HG03558 (cell line): Measurements from ENCODE around the gene CCSER1.
"Not testable (repeated sequence)": the region's sequence is repeated elsewhere in the genome, so short reads cannot be mapped to it uniquely, and the experiment has no call there.

Experiments
- ATAC-seq: cut with Tn5 transposase; IDR thresholded peaks from one replicate; pipeline ENCODE4 v1.9.1; 2021; ENCODE audit warnings: moderate number of reproducible peaks; ENCODE audit not compliant: unreplicated experiment; ENCODE audit errors: extremely low read depth

Gene CCSER1

DNA sequence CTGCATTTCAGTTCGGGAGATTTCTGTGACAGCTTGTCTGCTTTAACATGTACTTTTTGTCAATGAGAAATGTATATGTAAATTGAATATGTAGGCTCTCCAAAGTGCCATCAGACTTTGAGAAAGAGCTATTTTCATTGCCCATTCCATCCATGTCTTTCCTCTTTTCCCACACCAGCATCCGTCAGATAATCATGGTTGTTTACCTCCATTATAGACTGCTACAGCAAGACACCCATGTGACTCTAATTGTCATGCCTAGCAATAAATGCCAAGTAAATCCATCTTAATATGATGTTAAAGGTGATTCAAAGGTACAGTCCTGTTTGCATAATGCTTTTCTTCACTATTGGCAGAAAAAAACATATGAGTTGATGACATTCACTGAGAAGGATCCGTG, 1157.3 kb downstream of the CCSER1 start:
- ATAC-seq, result no peak

- no peak for ATAC-seq
These were observed 1158.3 kb downstream of the CCSER1 start for GRCh38 chr4:91285487-91285886.

DNA sequence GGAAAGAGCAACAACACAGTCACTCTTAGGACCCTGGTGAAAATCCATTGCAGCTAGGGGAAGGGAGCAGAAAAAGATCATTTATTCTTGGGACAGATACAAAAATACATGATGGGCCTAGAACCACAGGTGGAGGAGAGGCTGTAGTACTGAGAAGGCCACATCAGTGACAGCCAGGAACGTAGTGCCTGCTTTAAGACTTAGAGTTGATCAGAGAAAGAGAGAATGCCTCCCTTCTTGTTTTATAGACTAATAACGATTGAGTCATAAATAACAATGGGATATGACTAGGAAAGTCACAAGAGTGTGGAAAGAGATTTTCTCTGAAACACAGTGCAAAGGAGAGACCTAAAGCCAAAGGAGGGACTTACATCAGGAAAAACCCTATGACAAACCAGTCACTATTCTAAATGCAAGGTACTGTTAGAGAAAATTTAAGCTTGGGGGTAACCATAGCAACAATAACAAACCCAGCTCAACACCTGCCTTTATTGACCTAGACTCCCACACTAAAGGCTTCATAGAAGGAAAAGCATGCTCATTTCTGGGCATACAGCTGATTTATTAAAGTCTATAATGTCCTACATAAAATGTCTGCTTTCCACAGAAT, 1161.6 kb downstream of the CCSER1 start:
- no peak for ATAC-seq

- ATAC-seq, result no peak
These were observed 1171.0 kb downstream of the CCSER1 start for GRCh38 chr4:91298156-91298700.

GRCh38 chr4:91298824-91299223, 1171.6 kb downstream of the CCSER1 start:
- no peak for ATAC-seq

DNA sequence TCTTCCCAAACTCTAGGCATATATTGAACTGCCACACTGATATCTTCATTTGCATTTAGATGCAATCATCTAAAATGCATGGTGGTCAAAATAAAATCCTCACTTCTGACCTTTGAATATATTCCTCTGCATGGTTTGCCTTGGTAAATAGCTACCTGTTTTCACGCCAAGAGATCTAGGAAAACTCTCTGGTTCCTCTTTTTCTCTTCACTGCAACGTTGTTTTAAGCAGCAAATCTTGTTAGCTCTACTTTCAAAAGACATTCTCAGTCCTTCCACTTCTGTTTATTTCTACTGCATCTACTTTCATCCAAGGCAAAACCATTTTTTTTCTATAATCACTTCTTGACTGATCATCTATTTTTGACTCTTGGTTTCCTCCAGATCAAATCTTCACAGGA, 1174.9 kb downstream of the CCSER1 start:
- ATAC-seq, result no peak

GRCh38 chr4:91304292-91304691, 1177.1 kb downstream of the CCSER1 start:
- ATAC-seq, result no peak

- ATAC-seq, result no peak
These were observed 1190.2 kb downstream of the CCSER1 start for GRCh38 chr4:91317434-91317833.

DNA sequence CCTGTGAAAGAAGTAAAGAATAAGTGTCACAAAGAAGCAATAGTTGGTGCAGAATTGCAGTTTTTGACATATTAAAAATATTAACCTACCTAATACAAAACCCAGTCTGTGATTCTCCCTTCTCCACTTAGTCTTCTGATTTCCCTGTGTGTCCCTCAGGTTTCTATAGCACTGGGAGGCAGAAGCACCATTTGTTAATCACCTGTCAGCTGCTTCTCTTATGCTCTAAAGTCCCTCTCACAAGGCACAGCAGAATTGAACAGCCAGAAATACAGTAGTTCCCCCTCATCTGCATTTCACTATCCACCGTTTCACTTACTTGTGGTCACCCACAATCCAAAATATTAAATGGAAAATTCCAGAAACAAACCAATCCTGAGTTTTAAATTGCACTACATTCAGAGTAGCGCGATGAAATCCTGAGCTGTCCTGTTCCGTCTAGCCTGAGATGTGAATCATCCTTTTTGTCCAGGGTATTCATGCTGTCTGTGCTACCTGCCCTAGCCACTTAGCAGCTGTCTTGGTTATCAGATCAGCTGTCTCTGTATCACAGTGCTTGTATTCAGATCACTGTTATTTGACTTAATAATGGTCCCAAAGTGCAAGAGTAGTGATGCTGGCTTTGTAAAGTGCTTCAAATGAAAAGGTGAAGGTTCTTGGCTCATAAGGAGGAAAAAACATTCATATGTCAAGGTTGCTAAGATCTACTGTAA, 1192.5 kb downstream of the CCSER1 start:
- no peak for ATAC-seq

DNA sequence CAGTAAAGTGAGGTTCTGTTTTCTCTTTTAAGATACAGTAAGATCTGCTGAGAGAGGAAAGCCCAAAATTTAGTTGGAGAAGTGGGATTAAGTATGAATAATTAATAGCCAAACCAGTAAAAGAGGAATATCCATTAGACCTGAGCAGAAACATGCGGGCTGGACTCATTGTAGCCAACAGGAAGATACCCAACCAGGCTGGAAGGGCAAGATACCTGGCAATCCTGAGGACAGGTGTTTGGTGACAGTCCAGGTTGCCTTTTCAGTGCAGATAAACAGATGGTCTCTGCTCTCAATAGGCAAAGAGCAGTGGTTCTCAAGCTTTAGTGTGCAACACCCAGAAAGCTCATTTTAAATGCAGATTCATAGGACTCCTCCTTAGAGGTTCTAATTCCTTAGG, 1195.8 kb downstream of the CCSER1 start:
- ATAC-seq, result no peak

- no peak for ATAC-seq
These were observed 1198.3 kb downstream of the CCSER1 start for GRCh38 chr4:91325495-91325894.

DNA sequence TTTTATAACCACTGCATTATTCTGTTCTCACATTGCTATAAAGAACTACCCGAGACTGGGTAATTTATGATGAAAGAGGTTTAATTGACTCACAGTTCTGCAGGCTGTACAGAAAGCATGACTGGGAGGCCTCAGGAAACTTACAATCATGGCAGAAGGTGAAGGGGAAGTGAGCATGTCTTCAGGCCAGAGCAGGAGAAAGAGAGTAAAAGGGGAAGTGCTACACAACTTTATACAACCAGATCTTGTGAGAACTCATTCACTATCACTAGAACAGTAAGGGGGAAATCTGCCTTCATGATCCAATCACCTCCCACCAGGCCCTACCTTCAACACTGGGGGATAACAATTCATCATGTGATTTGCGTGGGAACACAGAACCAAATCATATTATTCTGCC, 1199.0 kb downstream of the CCSER1 start:
- ATAC-seq, result not testable (repeated sequence)

GRCh38 chr4:91330555-91331137, 1203.5 kb downstream of the CCSER1 start:
- no peak for ATAC-seq

GRCh38 chr4:91340822-91341221, 1213.6 kb downstream of the CCSER1 start:
- ATAC-seq, result no peak

DNA sequence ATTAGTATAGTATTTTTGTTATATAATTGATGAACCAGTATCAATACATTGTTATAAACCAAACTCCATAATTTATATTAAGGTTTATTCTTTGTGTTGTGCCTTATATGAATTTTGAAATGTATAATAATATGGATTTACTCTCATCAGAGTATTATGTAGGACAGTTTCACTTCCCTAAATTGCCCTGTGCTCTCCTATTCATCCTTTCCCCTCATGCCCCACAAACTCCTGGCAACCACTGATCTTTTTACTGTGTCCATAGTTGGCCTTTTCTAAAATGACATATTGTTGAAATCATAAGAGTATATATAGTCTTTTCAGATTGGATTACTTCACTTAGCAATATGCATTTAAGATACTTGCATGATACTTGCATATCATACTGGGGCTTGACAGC, 1218.4 kb downstream of the CCSER1 start:
- ATAC-seq, result no peak

DNA sequence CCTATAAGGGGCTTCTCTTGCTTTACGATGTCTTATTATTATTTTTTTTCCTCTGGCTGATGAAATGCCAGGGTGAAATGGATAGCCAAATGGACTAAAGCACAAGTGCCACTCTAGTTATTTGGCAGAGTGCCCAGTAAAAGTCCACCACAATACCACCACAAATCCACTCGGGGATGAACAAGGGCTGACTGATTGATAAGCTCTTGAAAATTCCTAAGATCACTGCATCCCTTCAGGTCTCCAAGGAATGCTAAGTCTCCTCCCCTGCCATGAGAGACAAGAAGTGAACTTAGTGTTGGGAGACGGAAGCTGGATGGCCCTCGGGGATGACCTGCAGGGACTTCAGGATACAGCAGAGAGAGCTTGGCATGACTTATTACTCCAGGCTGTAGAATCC, 1229.3 kb downstream of the CCSER1 start:
- not testable (repeated sequence) for ATAC-seq

DNA sequence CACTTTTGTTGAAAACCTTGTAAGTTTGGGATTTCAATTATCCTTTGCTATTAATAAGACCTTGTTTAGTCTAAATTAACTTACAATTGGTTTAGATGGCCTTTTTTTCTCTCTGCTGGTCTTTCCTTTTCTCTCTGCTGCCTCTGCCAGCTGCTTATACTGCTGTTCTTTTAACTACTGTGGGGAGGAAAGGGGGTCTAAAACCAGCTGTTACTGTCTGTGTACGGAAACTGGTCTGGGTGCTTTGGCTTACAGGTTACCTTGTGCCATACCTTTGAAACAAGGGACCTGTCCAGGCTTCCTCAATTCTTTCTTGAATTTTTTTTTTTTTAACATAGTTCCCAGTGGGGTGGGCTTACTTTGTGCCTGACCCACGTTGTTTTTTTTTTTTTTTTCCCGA, 1230.8 kb downstream of the CCSER1 start:
- not testable (repeated sequence) for ATAC-seq

DNA sequence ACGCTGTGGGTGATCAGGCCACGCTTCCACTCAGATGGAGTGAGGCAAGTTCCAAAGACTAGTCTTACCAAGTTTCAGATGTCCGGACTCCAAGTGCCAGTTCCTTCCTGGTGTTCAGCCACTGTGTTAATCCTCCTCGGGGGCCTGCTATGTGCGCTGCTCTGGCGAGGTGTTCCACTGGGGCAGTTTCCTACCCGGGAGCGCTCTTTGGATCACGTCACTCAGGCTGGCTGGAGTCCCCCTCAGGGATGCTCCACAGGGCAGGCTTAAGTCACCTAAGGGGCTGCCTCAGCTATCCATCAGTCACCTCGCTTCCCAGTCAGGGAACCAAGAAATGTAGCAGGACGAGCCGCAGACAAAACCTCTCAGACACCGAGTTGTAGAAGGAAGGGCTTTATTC, 1231.4 kb downstream of the CCSER1 start:
- ATAC-seq, result not testable (repeated sequence)

GRCh38 chr4:91359041-91360031, 1232.1 kb downstream of the CCSER1 start:
- no peak for ATAC-seq

GRCh38 chr4:91362125-91362524, 1234.9 kb downstream of the CCSER1 start:
- ATAC-seq, result no peak
